ENCODE measurements around the gene RASGEF1B. TPM values are rescaled to one million over a fixed set of nuclear protein-coding genes. Genes with fewer than 3 reads are reported as not detected.

RASGEF1B gene
- total and polyA plus RNA-seq, 2 experiments from 2014 or later: 2.8 to 5.2 TPM

DNA sequence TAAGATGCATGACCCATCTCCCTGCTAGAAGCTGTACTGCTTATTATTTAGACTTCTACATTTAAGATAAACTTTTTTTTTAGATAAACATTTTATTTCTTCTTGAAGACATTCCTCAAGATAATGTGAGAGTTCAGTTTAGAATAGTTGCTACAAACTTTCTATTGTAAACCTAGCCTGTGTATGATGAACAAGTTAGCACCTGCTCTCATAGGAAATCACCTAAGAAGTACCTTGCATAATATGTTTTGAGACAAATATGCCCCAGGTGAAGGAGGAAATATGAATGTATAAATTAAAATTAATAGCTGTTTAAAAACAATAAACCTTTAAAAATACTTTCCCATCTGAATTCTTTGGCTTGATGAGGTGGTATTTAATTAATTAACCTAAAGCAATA, 35.6 kb downstream of the RASGEF1B start (continued):
- TF ChIP-seq, protein P1, sequence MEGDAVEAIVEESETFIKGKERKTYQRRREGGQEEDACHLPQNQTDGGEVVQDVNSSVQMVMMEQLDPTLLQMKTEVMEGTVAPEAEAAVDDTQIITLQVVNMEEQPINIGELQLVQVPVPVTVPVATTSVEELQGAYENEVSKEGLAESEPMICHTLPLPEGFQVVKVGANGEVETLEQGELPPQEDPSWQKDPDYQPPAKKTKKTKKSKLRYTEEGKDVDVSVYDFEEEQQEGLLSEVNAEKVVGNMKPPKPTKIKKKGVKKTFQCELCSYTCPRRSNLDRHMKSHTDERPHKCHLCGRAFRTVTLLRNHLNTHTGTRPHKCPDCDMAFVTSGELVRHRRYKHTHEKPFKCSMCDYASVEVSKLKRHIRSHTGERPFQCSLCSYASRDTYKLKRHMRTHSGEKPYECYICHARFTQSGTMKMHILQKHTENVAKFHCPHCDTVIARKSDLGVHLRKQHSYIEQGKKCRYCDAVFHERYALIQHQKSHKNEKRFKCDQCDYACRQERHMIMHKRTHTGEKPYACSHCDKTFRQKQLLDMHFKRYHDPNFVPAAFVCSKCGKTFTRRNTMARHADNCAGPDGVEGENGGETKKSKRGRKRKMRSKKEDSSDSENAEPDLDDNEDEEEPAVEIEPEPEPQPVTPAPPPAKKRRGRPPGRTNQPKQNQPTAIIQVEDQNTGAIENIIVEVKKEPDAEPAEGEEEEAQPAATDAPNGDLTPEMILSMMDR (conservative IDR thresholded peaks at IDR 0.05; ENCODE audit: low read depth in 2 of 2): no peak
- no peak for TF ChIP-seq POLR2AphosphoS5 (IDR thresholded peaks at IDR 0.05; ENCODE audit: low read depth)

GRCh38 chr4:81432825-81433224, 38.9 kb downstream of the RASGEF1B start:
- Mint-ChIP-seq H3K4me1 (peaks cover 4% of the 10 kb centered on the region), H3K4me3 (no peak overlapping the region), H3K36me3 (ENCODE audit: low read depth) (peaks cover 16% of the 10 kb centered on the region), H3K9me3 (peaks cover 4% of the 10 kb centered on the region), H3K27ac (no peak overlapping the region), H3K27me3 (ENCODE audit: insufficient read depth, low read depth, poor library complexity) (peaks cover 2% of the 10 kb centered on the region)
- H3K4me3 ChIP-seq: no peak overlapping the region
- H3K27me3 ChIP-seq (ENCODE audit: insufficient read depth): no peaks in the 10 kb centered on the region
- no peaks in the 10 kb centered on the region for H3K9me2 ChIP-seq (ENCODE audit: insufficient read depth)
- no peak overlapping the region for H3K27ac ChIP-seq (ENCODE audit: low read depth)
- H3K36me3 ChIP-seq (ENCODE audit: insufficient read depth): no peaks in the 10 kb centered on the region
- H2AFZ ChIP-seq: no peak overlapping the region
- no peaks in the 10 kb centered on the region for H4K20me1 ChIP-seq (replicated peaks; ENCODE audit: insufficient read depth)
- ATAC-seq (no peak), DNase-seq (ENCODE audit: low spot score) (no peak)
- no peaks in the 10 kb centered on the region for H3F3A ChIP-seq (replicated peaks; ENCODE audit: low read depth)
- peaks cover 5% of the 10 kb centered on the region for H3K4me1 ChIP-seq (ENCODE audit: insufficient read depth)
- H3K4me2 ChIP-seq: no peak overlapping the region
- no peaks in the 10 kb centered on the region for H3K79me2 ChIP-seq (replicated peaks; ENCODE audit: insufficient read depth)
- TF ChIP-seq, protein P1 (conservative IDR thresholded peaks at IDR 0.05; ENCODE audit: low read depth in 2 of 2): no peak
- TF ChIP-seq ZNF114 (CRISPR knock-in tag; IDR thresholded peaks at IDR 0.05): no peak
- no peak for TF ChIP-seq EZH2 (IDR thresholded peaks at IDR 0.05; ENCODE audit: low read depth, unreplicated experiment)
- TF ChIP-seq, protein P2, sequence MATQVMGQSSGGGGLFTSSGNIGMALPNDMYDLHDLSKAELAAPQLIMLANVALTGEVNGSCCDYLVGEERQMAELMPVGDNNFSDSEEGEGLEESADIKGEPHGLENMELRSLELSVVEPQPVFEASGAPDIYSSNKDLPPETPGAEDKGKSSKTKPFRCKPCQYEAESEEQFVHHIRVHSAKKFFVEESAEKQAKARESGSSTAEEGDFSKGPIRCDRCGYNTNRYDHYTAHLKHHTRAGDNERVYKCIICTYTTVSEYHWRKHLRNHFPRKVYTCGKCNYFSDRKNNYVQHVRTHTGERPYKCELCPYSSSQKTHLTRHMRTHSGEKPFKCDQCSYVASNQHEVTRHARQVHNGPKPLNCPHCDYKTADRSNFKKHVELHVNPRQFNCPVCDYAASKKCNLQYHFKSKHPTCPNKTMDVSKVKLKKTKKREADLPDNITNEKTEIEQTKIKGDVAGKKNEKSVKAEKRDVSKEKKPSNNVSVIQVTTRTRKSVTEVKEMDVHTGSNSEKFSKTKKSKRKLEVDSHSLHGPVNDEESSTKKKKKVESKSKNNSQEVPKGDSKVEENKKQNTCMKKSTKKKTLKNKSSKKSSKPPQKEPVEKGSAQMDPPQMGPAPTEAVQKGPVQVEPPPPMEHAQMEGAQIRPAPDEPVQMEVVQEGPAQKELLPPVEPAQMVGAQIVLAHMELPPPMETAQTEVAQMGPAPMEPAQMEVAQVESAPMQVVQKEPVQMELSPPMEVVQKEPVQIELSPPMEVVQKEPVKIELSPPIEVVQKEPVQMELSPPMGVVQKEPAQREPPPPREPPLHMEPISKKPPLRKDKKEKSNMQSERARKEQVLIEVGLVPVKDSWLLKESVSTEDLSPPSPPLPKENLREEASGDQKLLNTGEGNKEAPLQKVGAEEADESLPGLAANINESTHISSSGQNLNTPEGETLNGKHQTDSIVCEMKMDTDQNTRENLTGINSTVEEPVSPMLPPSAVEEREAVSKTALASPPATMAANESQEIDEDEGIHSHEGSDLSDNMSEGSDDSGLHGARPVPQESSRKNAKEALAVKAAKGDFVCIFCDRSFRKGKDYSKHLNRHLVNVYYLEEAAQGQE (IDR thresholded peaks at IDR 0.05; ENCODE audit: unreplicated experiment): no peak
- TF ChIP-seq ZNF462 (CRISPR knock-in tag; IDR thresholded peaks at IDR 0.05): no peak
- TF ChIP-seq JUNB (IDR thresholded peaks at IDR 0.05; ENCODE audit: unreplicated experiment): no peak
- TF ChIP-seq POLR2AphosphoS5 (IDR thresholded peaks at IDR 0.05; ENCODE audit: low read depth): no peak
- no peak for TF ChIP-seq ETS1 (IDR thresholded peaks at IDR 0.05)
- no peak for TF ChIP-seq EZH2phosphoT487 (IDR thresholded peaks at IDR 0.05; ENCODE audit: unreplicated experiment)
- no peak for TF ChIP-seq NANOG (IDR thresholded peaks at IDR 0.05; ENCODE audit: borderline replicate concordance)

Measured in GM23338 (cell line).